KMS-11 (cell line): ENCODE data around the gene SRP68.

Source experiments
- H2AFZ ChIP-seq: fragments of 200-600 bp; sonication (generic); 2 replicates; pipeline ENCODE4 v1.6.1; 2016; ENCODE audit warnings: antibody characterized with exemption, mixed run types, low read depth
- H3K27ac ChIP-seq: fragments of 200-600 bp; sonication (generic); 2 replicates; pipeline ENCODE4 v1.6.1; 2016; ENCODE audit warnings: mild to moderate bottlenecking, mixed run types
- H3K27me3 ChIP-seq: fragments of 200-600 bp; sonication (generic); 2 replicates; pipeline ENCODE4 v1.6.1; 2017; ENCODE audit warnings: mild to moderate bottlenecking, low read depth, mixed run types, moderate library complexity; ENCODE audit not compliant: insufficient read depth
- H3K36me3 ChIP-seq: fragments of 200-600 bp; sonication (generic); 2 replicates; pipeline ENCODE4 v1.6.1; 2017; ENCODE audit warnings: mild to moderate bottlenecking, mixed run types; ENCODE audit not compliant: insufficient read depth
- H3K4me1 ChIP-seq: fragments of 200-600 bp; sonication (generic); 2 replicates; pipeline ENCODE4 v1.6.1; 2016; ENCODE audit warnings: mild to moderate bottlenecking, low read depth, mixed run types; ENCODE audit not compliant: poor library complexity, severe bottlenecking
- H3K4me2 ChIP-seq: fragments of 200-600 bp; sonication (generic); 2 replicates; pipeline ENCODE4 v1.7.0; 2016; ENCODE audit warnings: mild to moderate bottlenecking, mixed run types
- H3K4me3 ChIP-seq: fragments of 200-600 bp; sonication (generic); IDR thresholded peaks from 2 replicates; pipeline ENCODE4 v1.6.1; 2017; ENCODE audit warnings: low read depth, low read length, mixed read lengths; ENCODE audit not compliant: insufficient read depth
- H3K79me2 ChIP-seq: fragments of 200-600 bp; sonication (generic); 2 replicates; pipeline ENCODE4 v1.6.1; 2016; ENCODE audit warnings: low read depth, mixed run types; ENCODE audit not compliant: insufficient read depth
- H3K9ac ChIP-seq: fragments of 200-600 bp; sonication (generic); 2 replicates; pipeline ENCODE4 v1.6.1; 2016; ENCODE audit warnings: mild to moderate bottlenecking, mixed run types
- H4K20me1 ChIP-seq: fragments of 200-600 bp; sonication (generic); 2 replicates; pipeline ENCODE4 v1.6.1; 2016; ENCODE audit warnings: mild to moderate bottlenecking, mixed run types; ENCODE audit not compliant: insufficient read depth
- CTCF ChIP-seq: fragments of 200-600 bp; sonication (generic); conservative IDR thresholded peaks from 2 replicates; pipeline ENCODE4 v1.6.1; 2017; ENCODE audit warnings: low read depth, mild to moderate bottlenecking, antibody characterized with exemption, low read length, moderate library complexity, mixed read lengths

The SRP68 gene

GRCh38 chr17:76022973-76023899 lies 49.1 kb downstream of the SRP68 start:
- no peaks in the 10 kb centered on the region for H3K79me2 ChIP-seq
- no peaks in the 10 kb centered on the region for H3K36me3 ChIP-seq
- no peak overlapping the region for H2AFZ ChIP-seq
- H3K4me2 ChIP-seq: no peak overlapping the region
- H3K27me3 ChIP-seq: no peaks in the 10 kb centered on the region; the same call in 1 of the 2 replicates
- H4K20me1 ChIP-seq: no peaks in the 10 kb centered on the region
- no peak overlapping the region for H3K9ac ChIP-seq
- TF ChIP-seq CTCF: no peak
- no peak overlapping the region for H3K27ac ChIP-seq
- no peaks in the 10 kb centered on the region for H3K4me1 ChIP-seq
- H3K4me3 ChIP-seq: no peak overlapping the region

GRCh38 chr17:76022285-76022684 lies 50.0 kb downstream of the SRP68 start:
- H3K27ac ChIP-seq: no peak overlapping the region
- no peaks in the 10 kb centered on the region for H4K20me1 ChIP-seq
- H3K4me2 ChIP-seq: no peak overlapping the region
- H3K4me3 ChIP-seq: no peak overlapping the region
- H2AFZ ChIP-seq: no peak overlapping the region
- H3K79me2 ChIP-seq: no peaks in the 10 kb centered on the region
- H3K9ac ChIP-seq: no peak overlapping the region
- no peaks in the 10 kb centered on the region for H3K4me1 ChIP-seq
- no peaks in the 10 kb centered on the region for H3K36me3 ChIP-seq
- no peak for TF ChIP-seq CTCF
- H3K27me3 ChIP-seq: no peaks in the 10 kb centered on the region; the same call in 1 of the 2 replicates

GRCh38 chr17:76019833-76020467 lies 52.4 kb downstream of the SRP68 start:
- Histone ChIP-seq H3K9ac (no peak overlapping the region), H3K27me3 (no peaks in the 10 kb centered on the region; the same call in 1 of the 2 replicates), H3K36me3 (no peaks in the 10 kb centered on the region), H3K4me1 (no peaks in the 10 kb centered on the region), H3K79me2 (no peaks in the 10 kb centered on the region), H3K4me2 (no peak overlapping the region), H3K27ac (no peak overlapping the region), H2AFZ (no peak overlapping the region), H3K4me3 (no peak overlapping the region), H4K20me1 (no peaks in the 10 kb centered on the region)
- no peak for TF ChIP-seq CTCF

GRCh38 chr17:76018801-76019200 lies 53.5 kb downstream of the SRP68 start:
- no peak for TF ChIP-seq CTCF
- H3K36me3 ChIP-seq: no peaks in the 10 kb centered on the region
- H2AFZ ChIP-seq: no peak overlapping the region
- H3K4me3 ChIP-seq: no peak overlapping the region
- no peak overlapping the region for H3K27ac ChIP-seq
- no peak overlapping the region for H3K4me2 ChIP-seq
- H3K9ac ChIP-seq: no peak overlapping the region
- peaks cover 3% of the 10 kb centered on the region for H3K4me1 ChIP-seq
- H3K79me2 ChIP-seq: no peaks in the 10 kb centered on the region
- no peaks in the 10 kb centered on the region for H4K20me1 ChIP-seq
- H3K27me3 ChIP-seq: no peaks in the 10 kb centered on the region; the same call in 1 of the 2 replicates
